Spleen (tissue), 11 donors: ENCODE measurements around the gene PACRG. TPM values are rescaled to one million over a fixed set of nuclear protein-coding genes. Genes with fewer than 3 reads are reported as not detected.

Experiments used
- DNase-seq: peaks from one replicate; pipeline ENCODE4 v3.0.0-alpha.2; 2020
- H3K27ac ChIP-seq, 8 donors: fragments of 200-600 bp; sonication (generic) in 7 of 8; 1 replicate in 4 of 8; 2 replicates in 4 of 8; pipeline versions ENCODE4 v1.5.0 to v1.8.0; 2016 to 2021; ENCODE audit warnings: inconsistent platforms in 4 of 8, mild to moderate bottlenecking in 4 of 8, moderate library complexity in 1 of 8
- H3K27me3 ChIP-seq, 7 donors: fragments of 200-600 bp; sonication (generic) in 6 of 7; replicated peaks in 1 of 7; 1 replicate in 4 of 7; 2 replicates in 3 of 7; pipeline versions ENCODE4 v1.5.0 to v1.8.0; 2016 to 2021; ENCODE audit warnings: inconsistent platforms in 3 of 7, mild to moderate bottlenecking in 1 of 7
- H3K36me3 ChIP-seq, 6 donors: fragments of 200-600 bp; sonication (generic) in 5 of 6; 1 replicate in 4 of 6; 2 replicates in 2 of 6; pipeline versions ENCODE4 v1.5.0 to v1.8.0; 2016 to 2021; ENCODE audit warnings: inconsistent platforms in 2 of 6
- H3K4me1 ChIP-seq, 6 donors: fragments of 200-600 bp; sonication (generic) in 5 of 6; 1 replicate in 3 of 6; 2 replicates in 3 of 6; pipeline versions ENCODE4 v1.5.0 to v1.8.0; 2016 to 2021; ENCODE audit warnings: inconsistent platforms in 3 of 6
- H3K4me3 ChIP-seq, 8 donors: fragments of 200-600 bp; sonication (generic) in 7 of 8; 1 replicate in 4 of 8; 2 replicates in 4 of 8; pipeline versions ENCODE4 v1.5.0 to v1.8.0; 2016 to 2021; ENCODE audit warnings: inconsistent platforms in 4 of 8, mild to moderate bottlenecking in 4 of 8, moderate library complexity in 2 of 8
- H3K9me3 ChIP-seq, 8 donors: fragments of 200-600 bp; sonication (generic) in 7 of 8; 1 replicate in 4 of 8; 2 replicates in 4 of 8; pipeline versions ENCODE4 v1.5.0 to v1.8.0; 2016 to 2021; ENCODE audit warnings: inconsistent platforms in 4 of 8
- POLR2A ChIP-seq, 3 donors: fragments of 450-650 bp; IDR thresholded peaks; one replicate each; pipeline ENCODE4 v1.5.1; 2017; ENCODE audit warnings: antibody characterized with exemption in 3 of 3, mild to moderate bottlenecking in 1 of 3
- POLR2AphosphoS5 ChIP-seq, 3 donors: sonication (generic); formaldehyde crosslinking; IDR thresholded peaks; one replicate each; pipeline ENCODE4 v1.5.1; 2017; ENCODE audit warnings: antibody characterized with exemption in 3 of 3
- WGBS, 5 donors: extraction: QIAGEN DNeasy Blood & Tissue Kit in 3 of 5; methylation state at CpG; one replicate each; pipeline versions ENCODE4 v1.1.5 to v1.1.7; 2013 to 2018; 5-methylcytosine and 5-hydroxymethylcytosine counted together
- intact Hi-C: fragments of 100-400 bp; cut with DNase I; formaldehyde crosslinking; loops from one replicate; pipeline ENCODE4 v1.15.0; 2023; ENCODE audit warnings: low total_unique reads
- polyA plus RNA-seq, 3 donors: library from polyadenylated mRNA; stranded (reverse); fragments of 200-250 nt; gene quantifications; one replicate each; pipeline ENCODE4 v1.2.1, GENCODE V29; 2013
- total RNA-seq, 7 donors: library from RNA; depleted of rRNA in 3 of 7; stranded (reverse); fragments of >200 nt in 3 of 7; fragmentation: NEBNext Ultra II Directional in 4 of 7; extraction: Animal tissue kit (Norgen Biotek cat#: 25700) in 4 of 7; gene quantifications; one replicate each; pipeline versions ENCODE4 v1.1.0 to v1.2.1, GENCODE V29; 2016 to 2021
- TF ChIP-seq, protein P1 (sequence below), 11 experiments: fragments of 200-600 bp in 7 of 11; fragments of 450-650 bp in 4 of 11; sonication (generic) in 4 of 11; IDR thresholded peaks in 8 of 11; conservative IDR thresholded peaks in 3 of 11; 1 replicate in 7 of 11; 2 replicates in 4 of 11; pipeline versions ENCODE4 v1.4.0 to v1.8.0; 2016 to 2021; ENCODE audit warnings: antibody characterized with exemption in 11 of 11, inconsistent platforms in 4 of 11, mild to moderate bottlenecking in 1 of 11
- donor health status: healthy with polysubstance abuse.
- donor health status: DM: no; HTN: no; CAD: no; lungs with moderate emphysema.
- donor health status: DM: no; HTN: no; CAD: no.
- donor health status: Bipolar disorder and iron deficiency.
- donor health status: healthy.
- donor health status: DM: no; HTN: no; CAD: no.
- donor health status: DM: yes; HTN: yes; CAD: no.

Gene PACRG
- total and polyA plus RNA-seq, 10 donors: 0.32 to 2.0 (median 1.0) TPM; not detected in 5

DNA sequence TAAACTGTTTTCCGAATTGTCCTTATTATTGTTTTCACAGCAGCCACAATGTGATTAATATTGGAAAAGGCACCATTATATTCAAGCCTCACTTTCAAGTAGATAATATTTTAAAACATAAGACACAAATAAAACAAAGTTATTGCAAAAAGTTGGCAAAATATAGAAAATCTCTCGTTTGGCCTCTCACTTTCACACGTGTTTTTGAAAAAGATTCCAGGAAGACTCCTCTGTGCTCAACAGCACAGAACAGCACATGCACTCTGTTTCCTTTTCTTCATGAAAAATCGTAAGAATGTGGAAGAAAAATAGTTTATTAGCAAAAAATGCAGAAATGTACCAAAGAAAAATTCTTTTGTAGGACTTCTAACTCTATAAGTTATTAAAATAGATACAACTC is 46.9 kb upstream of the PACRG start:
- no peak overlapping the region for H3K27ac ChIP-seq
- no peaks in the 10 kb centered on the region for H3K36me3 ChIP-seq
- no peaks in the 10 kb centered on the region for H3K27me3 ChIP-seq
- 73 to 84% (median 79%) methylated on average over 4 of the region's 4 CpGs for WGBS, 5 donors
- no peak for TF ChIP-seq POLR2AphosphoS5 (IDR thresholded peaks at IDR 0.05)
- no peak for TF ChIP-seq POLR2A (IDR thresholded peaks at IDR 0.05)
- TF ChIP-seq, protein P1, sequence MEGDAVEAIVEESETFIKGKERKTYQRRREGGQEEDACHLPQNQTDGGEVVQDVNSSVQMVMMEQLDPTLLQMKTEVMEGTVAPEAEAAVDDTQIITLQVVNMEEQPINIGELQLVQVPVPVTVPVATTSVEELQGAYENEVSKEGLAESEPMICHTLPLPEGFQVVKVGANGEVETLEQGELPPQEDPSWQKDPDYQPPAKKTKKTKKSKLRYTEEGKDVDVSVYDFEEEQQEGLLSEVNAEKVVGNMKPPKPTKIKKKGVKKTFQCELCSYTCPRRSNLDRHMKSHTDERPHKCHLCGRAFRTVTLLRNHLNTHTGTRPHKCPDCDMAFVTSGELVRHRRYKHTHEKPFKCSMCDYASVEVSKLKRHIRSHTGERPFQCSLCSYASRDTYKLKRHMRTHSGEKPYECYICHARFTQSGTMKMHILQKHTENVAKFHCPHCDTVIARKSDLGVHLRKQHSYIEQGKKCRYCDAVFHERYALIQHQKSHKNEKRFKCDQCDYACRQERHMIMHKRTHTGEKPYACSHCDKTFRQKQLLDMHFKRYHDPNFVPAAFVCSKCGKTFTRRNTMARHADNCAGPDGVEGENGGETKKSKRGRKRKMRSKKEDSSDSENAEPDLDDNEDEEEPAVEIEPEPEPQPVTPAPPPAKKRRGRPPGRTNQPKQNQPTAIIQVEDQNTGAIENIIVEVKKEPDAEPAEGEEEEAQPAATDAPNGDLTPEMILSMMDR (IDR thresholded peaks at IDR 0.05 in 8 of 11, conservative IDR thresholded peaks at IDR 0.05 in 3 of 11): no peak
- peaks cover 0 to 7% (median 0%) of the 10 kb centered on the region in 8 donors for H3K9me3 ChIP-seq
- intact Hi-C loops: no loop called here
- DNase-seq: no peak
- H3K4me1 ChIP-seq: no peaks in the 10 kb centered on the region
- no peak overlapping the region for H3K4me3 ChIP-seq

DNA sequence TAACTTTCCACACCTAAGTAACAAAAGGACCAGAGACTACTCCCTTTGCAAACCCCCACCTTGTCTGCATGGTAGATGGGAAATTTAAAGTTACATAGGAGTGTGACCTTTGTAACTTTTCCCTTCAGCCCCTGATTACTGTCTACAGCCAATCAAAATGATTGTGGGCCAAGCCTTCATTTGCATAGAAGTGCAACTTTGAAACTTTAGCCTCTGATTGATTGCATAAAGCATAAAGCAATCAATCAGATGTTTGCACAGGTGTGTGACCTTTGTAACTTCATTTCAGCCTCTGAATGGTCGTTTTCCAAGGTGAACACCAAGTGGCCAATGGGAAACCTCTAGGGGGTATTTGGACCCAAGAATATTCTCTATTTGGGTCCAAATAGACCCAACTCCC is 46.3 kb upstream of the PACRG start:
- 53 to 74% (median 70%) methylated on average over 1 of the region's 1 CpG for WGBS, 5 donors
- H3K27ac ChIP-seq: no peak overlapping the region
- H3K4me3 ChIP-seq: no peak overlapping the region
- TF ChIP-seq, protein P1 (IDR thresholded peaks at IDR 0.05 in 8 of 11, conservative IDR thresholded peaks at IDR 0.05 in 3 of 11): no peak
- TF ChIP-seq POLR2A (IDR thresholded peaks at IDR 0.05) (no peak), POLR2AphosphoS5 (IDR thresholded peaks at IDR 0.05) (no peak)
- intact Hi-C loops: no loop called here
- H3K4me1 ChIP-seq: no peaks in the 10 kb centered on the region
- no peak for DNase-seq
- no peaks in the 10 kb centered on the region for H3K36me3 ChIP-seq
- H3K27me3 ChIP-seq: no peaks in the 10 kb centered on the region
- peaks cover 0 to 7% (median 0%) of the 10 kb centered on the region in 8 donors for H3K9me3 ChIP-seq

DNA sequence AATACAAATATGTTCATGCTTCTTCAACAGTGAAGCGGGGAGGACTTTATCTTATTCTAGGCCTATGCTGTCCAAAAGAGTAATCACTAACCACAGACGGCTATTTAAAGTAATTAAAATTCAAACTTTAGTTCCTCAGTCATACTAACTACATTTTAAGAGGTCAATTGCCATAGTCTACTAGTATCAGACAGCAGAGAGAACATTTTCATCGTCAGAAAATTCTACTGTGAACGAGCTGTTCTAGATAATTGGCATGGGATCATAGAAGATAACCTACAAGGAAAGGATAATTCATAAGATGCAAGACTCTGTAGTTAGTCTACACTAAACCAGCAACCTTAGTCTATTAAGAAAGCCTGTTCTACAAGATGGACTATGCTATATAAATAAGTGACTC is 44.6 kb upstream of the PACRG start:
- intact Hi-C loops: no loop called here
- DNase-seq: no peak
- 67 to 84% (median 77%) methylated on average over 4 of the region's 4 CpGs for WGBS, 5 donors
- no peak overlapping the region for H3K4me3 ChIP-seq
- peaks cover 0 to 7% (median 0%) of the 10 kb centered on the region in 8 donors for H3K9me3 ChIP-seq
- TF ChIP-seq, protein P1 (IDR thresholded peaks at IDR 0.05 in 8 of 11, conservative IDR thresholded peaks at IDR 0.05 in 3 of 11): no peak
- TF ChIP-seq POLR2A (IDR thresholded peaks at IDR 0.05): no peak
- no peak for TF ChIP-seq POLR2AphosphoS5 (IDR thresholded peaks at IDR 0.05)
- no peaks in the 10 kb centered on the region for H3K4me1 ChIP-seq
- no peak overlapping the region for H3K27ac ChIP-seq
- no peaks in the 10 kb centered on the region for H3K36me3 ChIP-seq
- H3K27me3 ChIP-seq: no peaks in the 10 kb centered on the region

DNA sequence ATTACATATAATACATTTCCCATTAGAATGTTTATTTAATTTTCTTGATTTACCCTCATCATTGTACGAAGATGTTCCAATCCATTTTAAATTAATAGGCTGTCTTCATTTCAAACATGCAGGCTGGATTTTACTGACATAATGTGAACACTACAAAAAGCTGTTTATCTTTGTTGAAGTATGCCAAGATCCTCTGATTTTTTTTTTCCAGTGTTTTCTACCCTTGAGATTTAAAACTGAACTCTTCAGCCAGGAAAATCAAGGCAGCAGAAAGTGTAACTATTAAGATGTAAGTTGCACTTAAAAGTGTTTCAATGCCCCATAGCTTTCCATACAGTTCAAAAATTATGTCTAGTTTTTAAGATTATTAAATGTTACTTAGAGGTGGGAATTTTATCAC is 43.7 kb upstream of the PACRG start:
- TF ChIP-seq, protein P1 (IDR thresholded peaks at IDR 0.05 in 8 of 11, conservative IDR thresholded peaks at IDR 0.05 in 3 of 11): no peak
- TF ChIP-seq POLR2A (IDR thresholded peaks at IDR 0.05) (no peak), POLR2AphosphoS5 (IDR thresholded peaks at IDR 0.05) (no peak)
- H3K36me3 ChIP-seq: no peaks in the 10 kb centered on the region
- H3K9me3 ChIP-seq: peaks cover 0 to 7% (median 0%) of the 10 kb centered on the region in 8 donors
- no peak for DNase-seq
- WGBS, 5 donors: 62 to 80% (median 77%) methylated on average over 1 of the region's 1 CpG
- H3K4me1 ChIP-seq: no peaks in the 10 kb centered on the region
- no peaks in the 10 kb centered on the region for H3K27me3 ChIP-seq
- no peak overlapping the region for H3K4me3 ChIP-seq
- intact Hi-C loops: no loop called here
- H3K27ac ChIP-seq: no peak overlapping the region
